Hematopoietic multipotent progenitor cell (in vitro differentiated cells): Measurements from ENCODE around the gene GRM6. TPM values are rescaled to one million over a fixed set of nuclear protein-coding genes. Genes with fewer than 3 reads are reported as not detected.

Experiments
- DNase-seq, 3 donors: peaks; one replicate each; pipeline ENCODE4 v3.0.0-alpha.2; 2011 to 2015; ENCODE audit warnings: low read depth in 2 of 3, low spot score in 2 of 3
- total RNA-seq: library from RNA; depleted of rRNA; stranded (reverse); fragments of >200 nt; gene quantifications from one replicate; pipeline ENCODE4 v1.2.3, GENCODE V29; 2012

The GRM6 gene
- not detected for total RNA-seq

DNA sequence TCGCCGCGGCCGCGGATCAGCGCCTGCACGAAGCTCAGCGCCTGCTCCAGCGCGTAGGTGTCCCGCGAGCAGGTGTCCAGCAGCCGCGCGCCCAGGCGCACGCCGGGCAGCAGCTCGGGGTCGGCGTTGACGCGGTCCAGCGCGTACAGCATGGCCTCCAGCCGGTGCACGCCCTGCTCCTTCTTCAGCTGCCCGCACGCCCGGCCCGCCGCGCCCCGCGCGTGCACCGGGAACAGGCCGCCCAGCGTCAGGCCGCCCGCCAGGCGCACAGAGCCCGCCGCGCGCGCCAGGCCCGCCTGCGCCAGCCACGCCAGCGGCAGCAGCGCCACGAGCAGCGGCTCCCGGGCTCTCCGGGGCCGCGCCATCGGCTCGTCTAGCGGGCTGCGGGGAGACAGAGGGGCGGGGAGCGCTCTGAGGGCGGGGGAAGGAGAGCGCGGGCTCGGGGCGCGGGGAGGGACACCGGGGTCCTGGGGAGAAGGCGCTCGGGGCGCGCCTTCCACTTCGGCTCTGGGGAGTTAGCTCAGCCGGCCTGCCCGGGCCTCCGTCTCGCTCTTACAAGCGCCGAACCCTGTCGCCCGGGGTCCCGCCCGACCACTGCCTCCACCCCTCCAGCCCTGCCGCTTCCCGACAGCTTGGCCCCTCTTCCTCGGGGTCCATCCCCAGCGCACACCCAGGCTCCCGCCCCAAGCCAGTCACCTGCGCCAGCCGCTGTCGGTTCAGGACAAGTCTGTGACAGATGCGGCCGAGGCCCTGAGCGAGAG is at the start of gene GRM6:
GRM6 (minus strand) TSS at position 741 of the 761 bp plus-strand sequence; CDS start at position 365, 376 bp downstream.
- DNase-seq: peak in 1 of 3 donors; percentile 9

DNA sequence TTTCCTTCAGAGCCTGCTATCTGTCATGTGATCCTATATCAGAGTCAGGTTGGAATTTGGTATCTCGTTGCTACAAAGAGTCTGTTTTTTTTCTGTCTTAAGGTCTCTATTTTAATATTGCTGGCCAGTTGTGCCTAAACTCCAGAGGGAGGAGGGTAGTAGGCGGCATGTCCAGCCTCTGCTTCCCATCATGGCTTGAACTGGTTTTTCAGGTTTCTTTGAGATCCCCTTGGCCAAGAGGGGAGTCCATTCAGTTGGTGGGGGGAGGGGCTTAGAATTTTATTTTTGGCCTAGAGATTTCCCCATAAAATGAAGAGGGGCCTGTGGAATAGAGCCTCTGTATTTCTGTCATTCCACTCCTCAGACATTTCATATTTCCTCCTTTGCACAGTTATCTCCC is 49.6 kb upstream of the GRM6 start:
- no peak for DNase-seq

DNA sequence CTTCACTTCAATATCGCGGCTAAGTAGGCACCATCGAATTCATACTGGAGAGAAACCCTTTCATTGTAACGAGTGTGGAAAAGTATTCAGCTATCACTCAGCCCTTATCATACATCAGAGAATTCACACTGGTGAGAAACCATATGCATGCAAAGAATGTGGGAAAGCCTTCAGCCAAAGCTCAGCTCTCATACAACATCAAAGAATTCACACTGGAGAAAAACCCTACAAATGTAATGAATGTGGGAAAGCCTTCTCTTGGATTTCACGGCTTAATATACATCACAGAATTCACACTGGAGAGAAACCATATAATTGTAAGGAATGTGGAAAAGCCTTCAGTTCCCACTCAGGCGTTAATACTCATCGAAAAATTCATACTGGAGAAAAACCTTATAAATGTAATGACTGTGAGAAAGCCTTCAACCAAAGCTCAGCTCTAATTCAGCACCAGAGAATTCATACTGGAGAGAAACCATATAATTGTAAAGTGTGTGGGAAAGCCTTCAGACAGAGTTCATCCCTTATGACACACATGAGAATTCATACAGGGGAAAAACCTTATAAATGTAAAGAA is 38.0 kb upstream of the GRM6 start:
- no peak for DNase-seq

DNA sequence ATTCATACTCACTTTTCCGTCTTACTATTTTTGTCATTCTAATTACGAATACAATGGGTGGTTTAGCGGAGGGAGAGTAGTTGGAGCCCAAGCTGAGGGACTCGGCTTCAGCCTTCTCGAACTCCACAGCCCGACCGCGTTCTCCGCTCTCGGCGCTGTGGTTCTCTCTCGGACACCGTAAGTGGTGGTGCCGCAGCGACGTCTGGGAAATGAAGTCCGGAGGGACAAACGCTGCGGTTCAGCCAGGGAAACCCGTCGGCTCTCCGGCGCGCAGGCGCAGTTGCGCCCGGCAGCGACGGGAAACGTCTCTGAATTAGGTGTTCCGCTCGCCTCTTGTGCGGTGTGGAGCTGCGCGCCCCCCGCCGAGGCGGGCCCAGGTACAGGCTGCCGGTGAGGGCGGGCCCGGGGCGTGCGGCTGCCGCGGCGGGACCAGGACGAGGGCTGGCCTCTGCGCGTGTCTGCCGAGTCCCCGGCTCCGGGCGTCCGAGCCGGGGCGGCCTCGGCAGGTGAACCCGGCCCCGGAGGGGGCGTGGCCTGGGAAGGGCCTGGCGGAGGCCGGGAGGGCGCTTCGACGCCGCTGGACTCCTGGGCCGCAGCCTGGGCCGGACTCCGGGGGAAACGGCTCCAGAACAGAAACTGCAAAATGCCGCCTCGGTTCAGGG is 28.5 kb upstream of the GRM6 start, which contains the start of gene ZNF879:
ZNF879 (plus strand) TSS at position 277 of the 662 bp plus-strand sequence. CDS start 1,201 bp downstream, outside the sequence.
- DNase-seq: peak; percentile 91 to 97 (median 95)

DNA sequence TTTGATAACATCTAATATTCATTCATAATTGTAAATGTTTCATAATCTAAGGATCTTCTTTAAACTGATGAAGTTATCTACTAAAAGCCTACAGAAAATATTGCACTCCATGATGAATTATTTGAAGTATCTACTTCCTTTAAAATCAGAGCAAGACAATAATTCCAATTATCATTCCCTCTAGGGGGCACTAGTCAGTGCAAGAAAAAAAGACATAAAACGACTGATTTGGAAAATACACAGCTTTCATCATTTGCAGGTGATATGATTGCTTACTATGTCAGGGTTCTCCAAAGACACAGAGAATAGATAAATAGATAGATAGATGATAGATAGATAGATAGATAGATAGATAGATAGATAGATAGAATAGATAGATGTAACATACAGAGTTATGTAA is 13.5 kb upstream of the GRM6 start:
- DNase-seq: no peak

DNA sequence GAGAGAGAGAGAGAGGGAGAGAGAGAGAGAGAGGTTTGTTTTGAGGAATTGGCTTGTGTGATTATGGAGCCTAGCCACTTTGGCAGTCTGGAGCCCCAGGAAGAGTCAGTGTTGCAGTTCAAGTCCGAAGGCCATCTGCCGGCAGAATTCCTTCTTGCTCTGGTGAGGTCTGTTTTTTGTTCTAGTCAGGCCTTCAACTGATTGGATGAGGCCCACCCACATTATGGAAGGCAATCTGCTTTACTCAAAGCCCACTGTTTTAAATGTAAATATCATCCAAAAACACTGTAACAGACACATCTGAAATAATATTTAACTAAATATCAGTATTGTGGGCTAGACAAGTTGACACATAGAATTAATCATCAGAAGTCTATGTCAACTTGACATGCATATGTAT is 11.4 kb upstream of the GRM6 start:
- no peak for DNase-seq

DNA sequence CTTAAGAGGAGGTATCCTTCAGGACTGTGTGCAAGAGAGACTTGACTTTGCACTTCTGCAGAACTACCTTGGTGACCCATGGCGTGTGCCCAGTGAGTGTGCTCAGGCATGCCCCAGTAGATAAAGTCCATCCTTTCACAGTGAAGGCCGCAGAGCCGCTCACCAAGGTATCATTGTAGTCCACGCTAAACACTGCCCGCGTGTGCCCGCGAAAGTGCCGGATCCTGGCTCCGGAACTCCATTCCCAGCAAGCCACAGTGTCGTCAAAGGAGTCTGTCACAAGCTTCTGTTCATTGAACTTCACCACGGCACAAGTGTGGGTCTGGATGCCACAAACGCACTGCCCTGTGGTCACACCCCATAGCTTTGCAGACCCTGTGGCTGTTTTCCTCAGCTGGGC is 3.3 kb upstream of the GRM6 start:
- DNase-seq: no peak

DNA sequence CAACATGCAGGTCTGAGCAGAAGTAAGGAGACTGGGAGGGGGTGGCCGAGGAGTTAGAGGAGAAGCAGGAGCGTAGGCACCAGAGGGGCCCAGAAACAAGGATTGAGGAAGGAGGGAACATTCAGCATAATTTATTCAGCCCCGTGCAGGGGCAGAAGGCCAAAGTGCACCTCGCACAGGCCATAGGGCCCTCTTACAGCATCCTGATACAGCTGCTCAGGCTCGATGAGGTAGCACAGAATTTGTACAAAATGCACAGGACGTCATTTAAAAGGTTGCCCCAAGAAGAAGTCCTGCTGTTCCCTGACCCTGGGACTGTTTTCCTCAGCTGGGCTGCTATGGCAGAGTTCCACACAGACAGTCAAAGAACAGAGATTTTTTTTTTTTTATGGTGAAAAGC is 2.1 kb upstream of the GRM6 start:
- no peak for DNase-seq

DNA sequence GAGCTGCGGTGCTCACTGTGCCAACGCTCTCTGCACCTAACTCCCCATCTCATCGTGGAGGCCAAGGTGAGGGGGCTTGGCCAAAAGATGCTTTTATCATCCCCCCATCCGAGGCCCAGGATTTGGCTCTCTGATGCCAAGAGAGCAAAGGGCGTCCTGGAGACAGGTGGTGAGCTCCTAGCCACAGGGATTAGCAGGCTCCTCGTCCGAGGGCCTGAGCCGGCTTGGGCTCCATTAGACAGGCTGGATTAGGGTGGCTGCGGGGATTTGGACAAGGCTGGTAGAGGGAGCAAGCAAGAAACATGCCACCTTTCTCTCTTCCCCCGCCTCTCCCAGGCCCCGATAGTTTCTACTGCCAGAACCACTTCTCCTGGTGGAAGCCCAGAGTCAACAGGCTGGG is 1.0 kb upstream of the GRM6 start:
- DNase-seq: no peak

DNA sequence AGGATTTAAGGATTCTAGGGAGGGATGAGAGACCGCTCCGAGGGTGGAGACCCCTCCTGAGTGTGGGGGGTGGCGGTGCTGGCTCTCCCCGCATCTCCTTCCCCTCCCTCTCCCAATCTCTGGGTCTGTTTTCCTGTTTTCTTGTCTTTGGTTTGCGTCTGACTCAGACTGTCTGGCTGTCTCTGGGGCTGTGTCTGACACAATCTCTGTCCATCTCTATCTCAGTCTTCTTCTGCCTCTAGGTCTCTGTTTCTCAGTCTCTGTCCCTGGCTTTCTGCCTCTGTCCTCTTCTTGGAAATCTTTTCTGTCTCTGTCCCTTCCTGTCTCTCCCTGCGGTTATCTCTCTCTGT is 196 bp upstream of the GRM6 start:
- DNase-seq: no peak

DNA sequence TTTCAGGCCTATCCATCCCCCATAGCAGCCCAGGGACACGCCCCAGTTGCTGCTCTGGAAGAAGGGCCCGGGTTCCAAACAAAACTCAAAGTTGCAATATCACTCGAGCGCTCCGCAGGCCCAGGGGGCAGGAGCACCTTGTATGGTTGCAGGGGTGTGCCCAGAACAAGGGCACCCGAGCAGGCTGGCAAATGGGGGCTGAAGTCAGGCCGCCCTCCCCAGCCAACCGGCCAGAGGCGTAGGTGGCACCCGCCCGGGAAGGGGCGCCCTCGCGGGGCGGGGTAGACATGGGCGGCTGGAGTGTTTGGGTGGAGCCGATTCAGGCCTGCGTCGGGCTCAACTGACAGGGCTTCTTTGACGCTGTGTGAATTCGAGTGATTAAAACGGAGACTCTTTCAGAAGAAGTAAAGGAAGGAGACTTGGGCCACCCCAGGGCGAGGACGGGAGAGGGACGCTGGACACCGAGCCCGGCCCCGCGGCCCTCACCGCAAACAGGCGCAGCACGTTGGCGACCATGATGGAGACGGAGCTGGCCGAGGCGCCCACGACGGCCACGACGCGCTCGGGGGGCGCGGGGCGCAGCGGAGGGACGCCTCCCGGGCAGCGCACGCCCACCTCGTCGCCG is 1.1 kb downstream of the GRM6 start:
- no peak for DNase-seq

DNA sequence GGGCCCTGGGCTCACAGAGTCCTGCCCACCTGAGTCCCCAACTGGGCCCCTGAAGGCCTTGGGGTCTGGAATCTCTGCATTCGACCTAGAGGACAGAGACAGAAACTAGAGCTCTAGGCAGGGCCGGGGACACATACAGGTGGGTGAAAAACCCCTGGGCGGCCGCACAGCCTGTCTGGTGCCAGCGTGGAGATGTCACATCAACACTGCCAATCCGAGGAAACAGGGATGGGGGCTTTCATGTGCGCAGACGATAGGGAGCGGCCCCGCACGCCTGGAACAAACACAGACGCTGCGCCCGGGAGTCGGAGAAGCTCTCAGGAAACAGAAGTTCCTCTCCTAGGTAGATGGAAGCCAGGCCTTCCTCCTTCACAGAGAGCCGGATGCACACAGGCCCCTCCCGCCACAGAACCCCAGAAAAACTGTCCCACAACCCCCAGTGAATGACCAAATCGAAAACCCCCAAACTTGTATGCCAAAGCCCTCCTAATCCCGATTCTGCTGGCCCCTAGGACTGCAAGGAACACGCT is 1.8 kb downstream of the GRM6 start:
- DNase-seq: peak in 1 of 3 donors; percentile 23

DNA sequence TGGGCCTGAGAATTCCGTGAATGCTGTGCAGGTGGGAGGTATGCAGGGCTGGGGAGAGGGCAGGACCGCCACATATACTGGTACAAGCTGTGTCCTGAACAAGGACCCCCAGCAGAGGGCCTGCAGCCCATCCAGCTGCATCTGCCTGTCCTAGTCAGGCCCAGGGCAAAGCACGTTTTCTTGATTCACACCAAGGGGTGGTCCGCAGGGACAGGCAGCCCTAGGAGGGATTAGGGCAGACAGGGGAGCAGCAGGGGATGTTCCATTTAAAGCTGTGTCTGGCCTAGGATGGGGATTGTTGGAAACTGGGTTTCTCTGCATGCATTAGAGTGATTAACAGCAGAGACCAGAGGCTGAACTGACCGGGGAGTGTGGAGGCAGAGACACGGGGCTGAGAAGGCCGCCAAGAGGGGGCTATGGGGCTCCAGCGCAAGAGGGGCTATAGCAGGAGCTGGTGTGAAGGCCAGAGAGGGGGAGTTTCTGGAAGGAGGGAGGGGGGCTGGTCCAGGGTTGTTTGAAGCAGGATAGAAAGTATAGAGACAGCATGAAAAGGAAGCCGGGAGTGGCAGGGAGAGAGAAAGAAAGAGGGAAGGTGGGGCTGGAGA is 2.7 kb downstream of the GRM6 start:
- DNase-seq: no peak

DNA sequence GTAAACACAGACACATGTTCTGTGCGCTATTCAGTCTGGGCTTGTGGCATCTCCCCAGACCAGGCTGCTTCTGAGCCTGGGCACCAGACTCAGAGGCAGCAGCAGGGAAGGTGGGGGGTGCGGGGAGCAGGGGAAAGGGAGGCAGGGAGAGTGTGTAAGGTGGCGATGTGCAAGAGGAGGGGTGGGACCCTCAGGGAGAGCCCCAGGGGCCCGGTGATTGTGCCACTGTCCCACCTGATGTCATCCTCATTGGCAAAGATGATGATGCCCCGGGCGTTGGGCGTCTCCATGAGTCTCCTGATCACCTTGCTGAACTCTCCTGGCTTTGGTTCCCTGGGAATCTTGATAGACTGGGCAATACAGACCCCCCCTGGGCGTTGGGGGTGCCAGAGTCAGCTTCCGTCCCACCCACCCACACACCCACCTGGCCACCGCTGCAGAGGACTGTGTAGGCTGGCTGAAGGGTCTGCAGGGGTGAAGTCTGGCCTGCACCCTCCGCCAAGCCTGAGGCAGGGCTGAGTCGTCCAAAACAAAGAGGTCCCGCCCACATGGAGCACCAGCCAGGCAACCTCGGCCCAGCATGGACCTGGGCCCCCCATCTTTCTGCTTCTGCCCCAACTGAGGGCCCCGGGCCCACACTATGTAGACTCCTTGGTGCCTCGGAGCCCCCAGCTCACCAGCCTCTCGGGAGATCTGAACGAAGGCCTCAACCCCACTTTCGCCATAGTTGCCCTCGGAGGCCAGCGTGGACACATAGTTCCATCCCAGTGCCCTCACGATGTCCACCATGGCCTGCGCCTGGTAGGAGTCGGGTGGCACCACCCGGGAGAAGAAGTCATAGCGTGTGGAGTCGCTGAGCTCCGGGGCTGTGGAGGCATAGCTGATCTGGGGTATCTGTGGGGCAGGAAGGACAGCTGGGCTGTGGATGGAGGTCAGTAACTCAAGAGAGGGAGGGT is 3.7 kb downstream of the GRM6 start:
- DNase-seq: no peak

DNA sequence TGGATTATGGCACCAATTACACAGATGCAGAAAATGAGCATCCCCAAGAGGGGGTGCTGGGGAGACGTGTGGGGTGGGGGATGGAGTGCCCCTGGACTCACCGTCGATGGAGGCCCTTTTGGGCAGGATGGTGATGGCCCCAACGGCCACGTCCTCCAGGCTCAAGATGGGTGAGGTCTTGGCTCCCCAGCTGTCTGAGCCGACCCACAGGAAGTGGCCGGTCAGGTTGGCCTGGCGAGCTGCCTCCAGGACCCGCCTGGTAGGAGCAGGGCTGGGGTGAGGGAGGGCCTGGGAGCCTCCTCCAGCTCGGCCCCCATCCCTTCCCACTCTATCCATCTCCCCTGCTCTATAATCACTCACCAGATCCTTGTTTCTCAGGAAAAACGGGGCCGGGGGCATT is 4.6 kb downstream of the GRM6 start:
- DNase-seq: no peak

DNA sequence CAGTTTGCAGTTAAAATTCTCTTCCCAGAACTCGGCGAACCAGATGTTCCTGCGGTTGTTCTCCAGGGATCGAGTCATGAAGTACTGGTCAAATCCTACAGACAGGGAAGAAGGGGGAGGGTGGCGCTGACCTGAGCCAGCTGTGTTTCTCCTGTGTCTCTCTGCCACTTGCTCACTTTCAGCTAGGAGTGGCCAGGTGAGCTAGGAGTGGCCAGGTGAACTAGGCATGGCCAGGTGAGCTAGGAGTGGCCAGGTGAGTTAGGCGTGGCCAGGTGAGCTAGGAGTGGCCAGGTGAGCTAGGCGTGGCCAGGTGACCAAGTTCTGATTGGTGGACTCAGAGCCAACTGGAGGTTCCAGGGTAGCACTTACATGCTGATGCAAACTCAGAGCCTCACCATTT is 5.8 kb downstream of the GRM6 start:
- DNase-seq: no peak

DNA sequence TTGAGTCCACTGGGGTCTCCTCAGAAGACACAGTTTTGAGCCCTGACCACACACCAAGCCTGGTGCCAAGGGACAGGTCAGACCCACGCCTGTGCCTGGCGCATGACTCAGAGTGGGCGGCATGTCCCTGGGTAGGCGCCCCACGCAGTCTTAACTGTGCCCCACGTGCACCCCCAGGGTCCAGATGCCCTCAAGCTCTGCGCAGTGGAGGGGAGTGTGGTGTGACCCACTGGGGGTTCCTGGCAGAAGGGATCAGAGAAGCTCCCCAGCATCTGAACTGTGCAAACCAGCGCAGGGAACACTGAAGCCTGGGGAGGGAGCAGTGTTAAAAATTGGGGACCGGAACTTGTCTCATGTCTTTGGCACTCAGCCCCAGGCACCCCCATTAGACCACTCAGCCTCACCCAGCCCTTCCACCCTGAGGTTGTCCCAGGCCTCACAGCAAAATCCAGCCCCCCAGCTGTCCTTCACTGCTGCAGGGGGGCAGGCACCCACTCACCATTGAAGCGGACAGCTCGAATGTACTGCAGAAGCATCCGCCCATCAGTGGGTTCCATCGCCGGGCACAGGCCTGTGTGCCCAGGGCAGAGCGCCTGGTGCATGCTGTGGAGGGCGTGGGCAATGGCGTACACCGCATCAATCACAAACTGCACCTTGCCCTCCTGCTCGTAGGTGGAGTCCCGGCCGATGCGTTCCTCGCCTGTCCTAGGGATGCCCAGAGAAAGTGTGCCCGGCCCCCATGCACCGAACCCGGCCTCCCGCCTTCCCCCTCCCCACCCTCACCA is 6.5 kb downstream of the GRM6 start:
- DNase-seq: no peak

DNA sequence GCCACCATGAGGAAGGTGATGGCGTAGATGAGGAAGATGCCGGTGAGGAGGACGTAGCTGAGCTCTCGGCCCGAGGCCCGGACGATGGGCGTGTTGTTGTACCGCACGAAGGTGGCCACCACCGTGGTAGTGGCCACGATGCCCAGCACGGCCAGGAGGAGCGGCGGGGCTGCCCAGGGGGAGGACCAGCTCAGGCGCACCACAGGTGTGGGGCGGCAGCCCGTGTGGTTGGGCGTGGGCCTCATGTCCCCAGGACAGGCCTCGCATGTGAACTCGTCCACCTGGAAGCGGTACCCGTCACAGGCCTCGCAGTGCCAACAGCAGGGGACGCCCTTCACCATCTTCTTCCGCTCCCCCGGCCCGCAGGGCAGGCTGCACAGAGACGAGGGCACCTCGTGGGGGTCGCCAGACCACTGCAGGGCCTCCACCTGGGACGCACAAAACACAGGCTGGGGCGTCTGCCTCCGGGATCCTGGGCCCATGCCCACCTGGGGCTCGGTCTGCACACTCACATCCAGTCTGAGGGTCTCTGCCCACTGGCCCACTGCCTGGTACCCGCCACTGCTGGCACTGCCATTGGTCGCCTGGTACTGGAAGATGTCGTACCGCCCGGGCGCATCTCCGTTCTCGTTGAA is 8.7 kb downstream of the GRM6 start:
- no peak for DNase-seq
